NCI-H345 treated with DMSO at 0.1 percent for 48 hours (cell line): ENCODE data around the gene ACOD1.
A peak's percentile ranks its signal among the peaks of the same experiment; 100 is the strongest.
"Not testable (repeated sequence)": the region's sequence is repeated elsewhere in the genome, so short reads cannot be mapped to it uniquely, and the experiment has no call there.

Experiments used
- DNase-seq: peaks from one replicate; lab custom pipeline; 2025; ENCODE audit not compliant: unreplicated experiment; lab: John Stamatoyannopoulos, UW

Gene ACOD1

DNA sequence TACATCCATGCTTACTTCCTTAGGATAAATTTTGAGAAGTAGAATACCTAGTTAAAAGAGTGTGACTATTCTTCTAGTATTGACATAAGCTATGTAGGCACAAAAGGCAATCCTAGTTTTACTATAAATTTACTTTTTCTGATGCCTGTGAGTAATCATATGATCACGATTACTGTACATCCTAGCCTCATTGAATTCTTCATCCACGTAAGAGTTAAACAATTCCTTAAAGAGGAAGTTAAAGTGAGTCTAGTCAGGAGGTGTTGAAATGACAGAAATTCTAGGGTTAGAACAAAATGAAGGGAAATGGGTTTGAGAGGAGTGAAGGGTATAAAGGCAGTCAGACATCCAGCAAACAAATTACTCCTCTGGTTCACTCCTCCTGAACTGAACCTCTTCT, at the start of gene ACOD1:
TSS of gene ACOD1 (plus strand) at position 363 of the 400 bp plus-strand sequence. CDS start 48 bp downstream, outside the sequence.
- no peak for DNase-seq

DNA sequence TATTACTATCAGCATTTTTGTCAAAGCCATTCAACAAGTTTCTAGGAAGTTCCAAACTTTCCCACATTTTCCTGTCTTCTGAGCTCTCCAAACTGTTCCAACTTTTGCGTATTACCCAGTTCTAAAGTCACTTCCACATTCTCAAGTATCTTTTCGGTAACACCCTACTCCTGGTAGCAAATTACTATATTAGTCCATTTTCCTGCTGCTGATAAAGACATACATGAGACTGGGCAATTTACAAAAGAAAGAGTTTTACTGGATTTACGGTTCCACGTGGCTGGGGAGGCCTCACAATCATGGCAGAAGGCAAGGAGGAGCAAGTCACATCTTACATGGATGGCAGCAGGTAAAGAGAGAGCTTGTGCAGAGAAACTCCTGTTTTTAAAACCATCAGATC, 49.2 kb upstream of the ACOD1 start:
- not testable (repeated sequence) for DNase-seq

GRCh38 chr13:76903544-76904162, 44.7 kb upstream of the ACOD1 start:
- DNase-seq = peak; percentile 69

DNA sequence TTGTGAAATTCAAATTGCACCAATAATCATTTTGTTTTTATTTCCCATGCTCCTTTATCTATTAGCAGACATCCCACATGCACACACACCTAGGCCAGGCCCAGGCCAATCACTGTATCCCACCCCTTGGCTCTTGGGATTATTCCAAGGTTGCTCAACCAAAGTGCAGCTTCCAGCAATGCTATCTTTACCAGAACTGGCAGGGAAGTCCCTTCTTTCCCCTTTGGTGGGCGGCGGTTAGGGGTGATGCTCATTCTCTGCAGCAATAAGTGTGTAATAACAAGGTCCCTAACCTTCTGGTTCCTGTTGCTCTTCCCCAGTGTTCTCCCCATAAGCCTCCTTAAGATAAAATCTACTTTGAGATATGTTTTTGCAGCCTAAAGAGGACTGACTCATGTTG, 43.8 kb upstream of the ACOD1 start:
- DNase-seq = no peak

- DNase-seq = no peak
These were observed 35.8 kb upstream of the ACOD1 start for GRCh38 chr13:76912476-76912875.

GRCh38 chr13:76913898-76914297, 34.4 kb upstream of the ACOD1 start:
- DNase-seq = no peak

DNA sequence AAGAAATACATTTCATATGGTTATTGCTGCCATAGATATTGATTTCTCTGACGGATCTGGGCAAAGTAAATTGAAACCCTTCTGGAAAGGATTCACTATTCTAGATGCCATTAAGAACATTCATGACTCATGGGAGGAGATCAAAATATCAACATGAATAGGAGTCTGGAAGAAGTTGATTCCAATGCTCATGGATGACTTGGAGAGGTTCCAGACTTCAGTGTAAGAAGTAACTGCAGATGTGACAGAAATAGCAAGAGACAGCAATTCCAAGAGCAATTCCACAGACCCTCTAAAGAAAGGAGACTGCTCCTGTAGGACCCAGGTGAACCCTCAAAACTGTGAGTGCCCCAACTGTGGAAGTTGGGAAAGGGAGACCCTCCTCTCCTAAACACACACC, 31.2 kb upstream of the ACOD1 start:
- no peak for DNase-seq

DNA sequence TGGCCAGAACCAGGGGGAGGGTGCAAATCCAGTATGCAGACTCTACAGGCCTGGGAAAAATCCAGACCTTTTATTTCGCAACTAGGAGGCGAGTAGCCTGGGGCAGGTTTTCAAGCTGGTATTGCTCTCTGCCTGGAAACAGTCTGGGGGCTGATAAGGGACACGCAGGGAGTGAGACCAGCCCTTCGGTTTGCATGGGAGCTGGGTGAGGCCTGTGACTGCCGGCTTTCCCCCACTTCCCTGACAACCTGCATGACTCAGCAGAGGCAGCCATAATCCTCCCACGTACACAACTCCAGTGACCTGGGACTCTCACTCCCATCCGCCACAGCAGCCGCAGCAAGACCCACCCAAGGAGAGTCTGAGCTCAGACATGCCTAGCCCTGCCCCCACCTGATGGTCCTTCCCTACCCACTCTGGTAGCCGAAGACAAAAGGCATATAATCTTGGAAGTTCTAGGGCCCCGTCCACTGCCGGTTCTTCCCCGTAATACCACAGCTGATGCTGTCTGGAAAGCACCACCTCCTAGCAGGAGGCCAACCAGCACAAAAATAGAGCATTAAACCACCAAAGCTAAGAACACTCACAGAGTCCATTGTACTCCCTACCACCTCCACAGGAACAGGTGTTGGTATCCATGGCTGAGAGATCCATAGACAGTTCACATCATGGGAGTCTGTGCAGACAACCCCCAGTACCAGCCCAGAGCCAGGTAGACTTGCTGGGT, 30.4 kb upstream of the ACOD1 start:
- DNase-seq = not testable (repeated sequence)

- no peak for DNase-seq
These were observed 26.8 kb upstream of the ACOD1 start for GRCh38 chr13:76921516-76921915.

GRCh38 chr13:76925115-76925514, 23.2 kb upstream of the ACOD1 start:
- DNase-seq = no peak

DNA sequence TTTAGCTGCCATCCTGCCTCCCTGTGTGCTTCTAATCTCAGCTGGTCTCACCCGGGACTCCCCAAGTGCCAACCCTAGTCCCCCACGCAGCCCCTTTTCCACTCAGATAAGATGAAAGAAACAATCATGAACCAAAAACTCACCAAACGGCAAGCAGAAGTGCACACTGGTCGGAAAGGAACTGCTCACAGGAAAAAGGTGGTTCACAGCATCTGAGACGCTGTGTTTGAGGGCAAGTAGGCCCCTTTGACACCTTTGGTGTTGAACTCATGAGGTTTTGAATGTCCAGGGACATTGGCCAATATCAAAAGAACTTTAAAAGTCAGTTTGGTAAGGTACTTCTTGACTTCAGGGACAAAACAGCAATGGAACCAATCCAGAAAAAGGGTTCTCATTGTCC, 20.4 kb upstream of the ACOD1 start:
- no peak for DNase-seq

DNA sequence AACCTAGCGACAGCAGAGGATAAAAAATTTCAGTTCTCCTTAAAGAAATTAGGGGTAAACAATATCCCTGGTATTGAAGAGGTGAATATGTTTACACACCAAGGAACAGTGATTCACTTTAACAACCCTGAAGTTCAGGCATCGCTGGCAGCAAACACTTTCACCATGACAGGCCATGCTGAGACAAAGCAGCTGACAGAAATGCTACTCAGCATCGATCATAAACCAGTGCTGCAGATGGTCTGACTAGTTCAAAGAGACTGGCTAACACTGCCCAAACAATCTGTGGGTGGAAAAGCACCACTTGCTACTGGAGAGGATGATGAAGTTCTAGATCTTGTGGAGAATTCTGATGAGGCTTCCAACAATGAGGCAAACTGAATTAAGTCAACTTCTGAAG, 19.9 kb upstream of the ACOD1 start:
- no peak for DNase-seq

- DNase-seq = no peak
These were observed 19.0 kb upstream of the ACOD1 start for GRCh38 chr13:76929320-76929719.

DNA sequence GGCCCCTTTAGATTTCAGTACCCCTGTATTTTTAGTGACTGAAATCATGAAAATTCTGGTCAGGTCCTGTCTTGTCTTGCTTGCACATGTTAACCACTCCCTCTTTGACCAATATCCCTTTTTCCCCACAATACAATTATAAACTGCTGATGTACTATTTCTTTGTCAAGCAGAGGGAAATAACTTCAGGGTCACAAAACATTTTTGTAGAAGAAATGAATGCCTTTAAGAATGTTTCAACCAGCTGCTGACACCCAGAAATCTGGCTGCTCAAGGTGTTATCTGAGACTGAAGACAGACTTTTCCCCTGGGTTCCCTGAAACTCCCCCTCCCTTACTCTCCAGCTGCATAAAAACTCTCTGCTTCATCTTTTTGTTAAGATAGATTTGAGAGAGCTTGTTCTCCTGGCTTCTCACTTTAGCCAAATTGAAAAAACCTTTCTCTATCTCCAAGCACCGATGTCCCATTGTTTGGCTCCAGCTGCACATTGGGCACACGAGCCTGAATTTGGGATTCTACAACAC, 18.4 kb upstream of the ACOD1 start:
- DNase-seq = no peak

- no peak for DNase-seq
These were observed 16.2 kb upstream of the ACOD1 start for GRCh38 chr13:76932076-76932475.

DNA sequence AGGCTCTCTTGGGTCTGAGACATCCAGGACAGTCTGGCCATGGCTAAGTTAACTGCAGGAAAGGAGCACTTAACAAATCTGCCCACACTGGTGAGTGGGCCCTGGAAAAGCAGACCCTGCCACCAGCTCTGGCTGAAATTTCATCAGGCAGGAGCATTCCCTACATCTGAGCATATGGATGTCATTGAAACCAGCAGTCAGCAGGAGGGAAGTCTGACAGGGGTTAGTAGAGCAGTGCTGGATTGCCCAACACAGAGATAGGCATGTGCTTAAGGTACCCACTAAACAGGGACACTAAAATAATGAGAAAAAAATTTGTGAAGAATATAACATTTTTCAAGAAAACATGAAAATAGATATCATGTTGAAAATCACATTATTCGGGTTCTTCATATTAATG, 13.6 kb upstream of the ACOD1 start:
- DNase-seq = no peak

DNA sequence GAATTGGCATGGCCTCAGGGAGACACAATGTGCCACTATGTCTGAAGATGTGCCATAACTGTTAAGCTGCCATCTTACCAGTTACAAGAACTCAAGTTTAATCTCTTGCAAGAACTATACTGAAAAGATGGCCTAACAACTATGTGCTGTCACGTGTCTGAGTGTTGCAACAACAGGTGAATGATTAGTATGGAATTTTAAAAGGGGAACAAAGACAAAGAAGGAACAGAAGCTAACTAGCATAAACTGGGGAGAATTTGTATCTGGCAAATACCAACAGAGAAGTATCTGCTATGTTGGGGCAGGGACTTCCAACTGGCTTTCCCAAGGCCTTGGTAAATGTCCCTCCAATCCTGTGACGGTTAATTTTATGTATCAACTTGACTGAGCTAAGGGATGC, 11.5 kb upstream of the ACOD1 start:
- DNase-seq = no peak

DNA sequence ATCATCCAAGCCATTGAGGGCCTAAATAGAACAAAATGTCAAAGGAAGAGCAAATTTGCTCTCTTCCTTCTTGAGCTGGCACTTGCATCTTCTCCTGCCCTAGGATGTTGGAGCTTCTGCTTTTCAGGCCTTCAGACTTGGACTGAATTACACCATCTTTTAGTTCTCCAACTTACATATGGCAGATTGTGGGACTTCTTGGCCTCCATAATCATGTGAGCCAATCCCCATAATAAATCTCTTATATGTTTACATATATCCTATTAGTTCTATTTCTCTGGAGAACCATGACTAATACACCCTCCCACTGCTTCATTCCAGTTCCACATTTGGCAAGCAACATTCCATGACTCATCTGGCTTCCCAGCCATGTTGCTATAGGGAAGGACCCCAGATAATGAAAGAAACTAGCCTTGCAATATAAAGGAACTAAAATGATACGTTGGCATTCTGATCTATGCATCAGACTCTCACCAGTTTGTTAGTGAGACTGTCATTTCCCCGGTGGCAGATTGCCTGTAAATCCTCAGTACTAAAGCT, 11.0 kb upstream of the ACOD1 start:
- no peak for DNase-seq

DNA sequence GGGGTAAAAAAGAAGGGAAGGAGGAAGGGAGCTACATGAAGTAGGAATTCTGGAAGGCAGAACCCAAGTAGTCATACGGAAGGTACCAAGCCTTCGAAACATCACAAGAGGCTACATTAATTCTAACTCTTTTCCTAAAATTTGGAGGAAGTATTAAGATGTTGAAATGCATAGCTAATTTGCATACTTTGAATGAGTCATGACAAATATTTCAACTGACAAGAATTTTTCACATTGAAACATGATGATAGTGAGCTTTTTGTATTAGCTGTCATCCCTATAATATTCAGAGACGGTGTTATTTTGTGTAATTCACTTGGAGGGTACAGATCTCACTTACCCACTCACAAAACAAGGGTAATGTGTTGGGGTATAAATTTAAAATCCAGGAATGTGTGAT, 9.1 kb upstream of the ACOD1 start:
- no peak for DNase-seq

DNA sequence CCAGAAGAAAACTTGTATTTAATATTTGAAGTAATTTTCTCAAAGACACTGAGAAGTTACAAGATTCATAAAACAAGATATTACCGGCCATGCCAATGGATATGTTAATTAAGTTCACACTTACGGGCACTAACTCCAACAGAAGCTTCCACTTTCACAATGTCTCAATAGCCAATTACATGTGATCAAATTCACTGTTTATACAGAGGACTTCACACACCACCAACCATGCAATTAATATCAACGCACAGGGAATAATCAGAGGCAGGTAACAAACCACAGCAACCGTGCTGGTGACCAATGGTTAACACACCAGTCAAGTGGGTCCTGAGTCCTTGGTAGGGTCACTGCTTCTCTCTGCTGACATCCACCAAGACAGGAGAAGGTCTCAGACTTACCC, 5.9 kb upstream of the ACOD1 start:
- no peak for DNase-seq

DNA sequence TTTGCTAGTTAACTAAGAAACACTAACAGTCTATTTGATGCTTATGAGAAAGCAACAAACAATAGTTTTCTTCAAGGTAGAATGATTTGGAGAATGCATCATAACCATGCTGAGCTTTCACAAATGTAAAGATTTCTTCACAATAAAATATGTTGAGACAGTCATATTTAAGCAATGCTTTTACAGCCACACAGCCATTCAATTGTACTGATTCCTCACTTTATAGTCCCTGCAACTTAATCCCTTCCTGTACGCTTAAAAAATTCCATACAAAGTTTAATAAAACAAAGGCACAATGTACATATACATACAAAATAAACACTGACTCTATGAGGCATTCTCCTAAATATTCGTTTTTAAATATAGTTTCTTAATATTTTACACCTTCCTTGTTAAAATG, 4.7 kb upstream of the ACOD1 start:
- no peak for DNase-seq

DNA sequence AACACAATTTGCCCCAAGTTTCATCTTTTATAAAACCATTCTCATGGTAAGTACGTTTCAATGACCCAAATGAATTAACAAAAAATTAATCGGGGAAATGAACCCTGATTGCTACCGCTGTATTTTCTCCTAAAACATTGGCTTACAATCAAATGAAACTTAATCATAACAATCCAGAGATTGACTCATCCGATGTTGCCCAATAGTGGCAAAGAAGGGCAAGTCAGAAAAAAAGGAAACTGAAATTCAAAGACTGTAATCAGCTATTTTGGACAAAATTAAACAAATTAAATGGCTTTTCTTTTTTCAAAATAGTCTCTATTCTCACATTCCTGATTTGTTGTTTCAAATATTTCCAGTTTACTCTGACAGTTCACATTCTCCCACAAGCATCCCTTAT, 3.9 kb upstream of the ACOD1 start:
- DNase-seq = no peak
